Keratinocyte (primary cell): ENCODE results near the gene PAX3. TPM values are rescaled to one million over a fixed set of nuclear protein-coding genes. Genes with fewer than 3 reads are reported as not detected.

Source experiments
- DNase-seq: peaks from one replicate; pipeline ENCODE4 v3.0.0-alpha.2; 2011; ENCODE audit warnings: low read depth, missing footprints, low spot score
- FAIRE-seq: peaks from 2 replicates; lab custom pipeline; 2011; peaks lifted over from hg19 to GRCh38; lab: Jason Lieb, UNC
- H2AFZ ChIP-seq: 2 replicates; pipeline ENCODE4 v1.6.0; 2012; ENCODE audit warnings: low read length, control low read depth, inconsistent platforms; ENCODE audit not compliant: control insufficient read depth
- H3K27ac ChIP-seq: 2 replicates; pipeline ENCODE4 v1.5.1; 2011; ENCODE audit warnings: low read length; ENCODE audit not compliant: control insufficient read depth, insufficient read depth
- H3K27me3 ChIP-seq: 3 replicates; pipeline ENCODE4 v1.6.0; 2011; ENCODE audit warnings: low read length; ENCODE audit not compliant: control insufficient read depth, insufficient read depth; ENCODE audit errors: extremely low read depth
- H3K36me3 ChIP-seq, 2 experiments: 2 replicates in 1 of 2; 3 replicates in 1 of 2; pipeline ENCODE4 v1.5.1; 2011; ENCODE audit warnings: low read length in 2 of 2, mild to moderate bottlenecking in 1 of 2; ENCODE audit not compliant: control insufficient read depth in 2 of 2, insufficient read depth in 2 of 2; ENCODE audit errors: extremely low read depth in 1 of 2
- H3K4me1 ChIP-seq: 3 replicates; pipeline ENCODE4 v1.5.1; 2011; ENCODE audit warnings: low read length; ENCODE audit not compliant: control insufficient read depth, insufficient read depth; ENCODE audit errors: extremely low read depth
- H3K4me2 ChIP-seq: 3 replicates; pipeline ENCODE4 v1.6.0; 2011; ENCODE audit warnings: low read depth, low read length; ENCODE audit not compliant: control insufficient read depth, insufficient read depth; ENCODE audit errors: extremely low read depth
- H3K4me3 ChIP-seq, 3 experiments: fragments of 200-600 bp in 1 of 3; sonication (generic) in 1 of 3; 2 replicates in 2 of 3; 3 replicates in 1 of 3; pipeline ENCODE4 v1.5.1; 2011 to 2016; ENCODE audit warnings: low read length in 3 of 3, mild to moderate bottlenecking in 3 of 3, control low read depth in 2 of 3, inconsistent platforms in 1 of 3, low read depth in 1 of 3, mixed read lengths in 1 of 3, mixed run types in 1 of 3, moderate library complexity in 1 of 3; ENCODE audit not compliant: control insufficient read depth in 2 of 3, insufficient read depth in 2 of 3; ENCODE audit errors: extremely low read depth in 1 of 3
- H3K79me2 ChIP-seq: 2 replicates; pipeline ENCODE4 v1.6.0; 2012; ENCODE audit warnings: low read length; ENCODE audit not compliant: control insufficient read depth, insufficient read depth
- H3K9ac ChIP-seq: 3 replicates; pipeline ENCODE4 v1.6.0; 2011; ENCODE audit warnings: low read length; ENCODE audit not compliant: control insufficient read depth, insufficient read depth; ENCODE audit errors: extremely low read depth
- H3K9me1 ChIP-seq: 3 replicates; pipeline ENCODE4 v1.6.0; 2011; ENCODE audit warnings: low read length; ENCODE audit not compliant: control insufficient read depth, insufficient read depth; ENCODE audit errors: extremely low read depth
- H3K9me3 ChIP-seq: 2 replicates; pipeline ENCODE4 v1.5.1; 2012; ENCODE audit warnings: low read depth, low read length; ENCODE audit not compliant: control insufficient read depth
- H4K20me1 ChIP-seq: 3 replicates; pipeline ENCODE4 v1.6.0; 2011; ENCODE audit warnings: low read length; ENCODE audit not compliant: control insufficient read depth, insufficient read depth; ENCODE audit errors: extremely low read depth
- EZH2 ChIP-seq: IDR thresholded peaks from one replicate; pipeline ENCODE4 v1.6.1; 2012; ENCODE audit warnings: inconsistent platforms, mild to moderate bottlenecking, low read length, moderate library complexity
- dilution Hi-C: fragments of 300-500 bp; cut with MboI; formaldehyde crosslinking; loops from one replicate; pipeline ENCODE4 v1.7.0; 2020; ENCODE audit warnings: low sequenced_read_pairs; ENCODE audit not compliant: extremely low pct_ligation_motif_present
- polyA plus RNA-seq, 5 experiments: library from polyadenylated mRNA; depleted of rRNA in 3 of 5; stranded (reverse) in 3 of 5; stranded (forward) in 1 of 5; unstranded in 1 of 5; fragments of >200 nt; gene quantifications; 1 replicate in 1 of 5; 2 replicates in 3 of 5; 3 replicates in 1 of 5; pipeline versions ENCODE4 v1.2.1 to v1.2.3, GENCODE V29; 2011 to 2012; ENCODE audit warnings: missing spikeins in 2 of 5, low read depth in 1 of 5, low replicate concordance in 1 of 5
- TF ChIP-seq, protein P1 (sequence below), 3 experiments: IDR thresholded peaks in 1 of 3; conservative IDR thresholded peaks in 1 of 3; optimal IDR thresholded peaks in 1 of 3; 2 replicates in 2 of 3; 3 replicates in 1 of 3; pipeline versions ENCODE3 to v1.5.1; 2011; ENCODE audit warnings: low read length in 3 of 3, mild to moderate bottlenecking in 3 of 3, moderate library complexity in 2 of 3, control low read depth in 1 of 3, inconsistent platforms in 1 of 3; ENCODE audit not compliant: insufficient read depth in 2 of 3; ENCODE audit errors: extremely low read depth in 1 of 3

PAX3 gene
- polyA plus RNA-seq, 1 donor (not counting 4 experiments of a cell fraction or from before 2014, with no cell fraction given) = not detected

DNA sequence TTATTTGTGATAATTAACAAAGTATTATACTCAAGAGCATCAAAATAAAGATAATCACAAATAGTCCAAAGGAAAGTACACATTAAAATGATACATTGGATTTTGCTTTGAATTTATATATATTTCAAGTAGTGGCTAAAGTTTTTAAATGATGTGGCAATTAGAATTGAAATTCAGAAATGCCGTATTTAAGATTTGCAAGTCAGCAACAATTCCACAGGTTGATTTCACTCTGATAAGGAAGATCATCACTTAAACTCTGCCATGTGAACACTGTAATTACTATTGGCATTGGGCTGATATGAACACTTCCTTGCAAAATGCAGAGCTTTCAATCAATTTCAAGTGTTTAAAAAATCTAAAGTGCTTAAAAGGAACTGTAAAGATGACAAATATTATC, 39.6 kb upstream of the PAX3 start:
- Histone ChIP-seq H3K9me3 (no peaks in the 10 kb centered on the region), H3K36me3 (no peaks in the 10 kb centered on the region), H3K79me2 (no peaks in the 10 kb centered on the region), H3K9me1 (no peaks in the 10 kb centered on the region), H3K4me3 (no peak overlapping the region), H4K20me1 (no peaks in the 10 kb centered on the region), H2AFZ (no peak overlapping the region), H3K4me2 (no peak overlapping the region), H3K27ac (no peak overlapping the region), H3K9ac (no peak overlapping the region), H3K4me1 (no peaks in the 10 kb centered on the region), H3K27me3 (no peaks in the 10 kb centered on the region)
- dilution Hi-C loops = no loop called here
- TF ChIP-seq, protein P1, sequence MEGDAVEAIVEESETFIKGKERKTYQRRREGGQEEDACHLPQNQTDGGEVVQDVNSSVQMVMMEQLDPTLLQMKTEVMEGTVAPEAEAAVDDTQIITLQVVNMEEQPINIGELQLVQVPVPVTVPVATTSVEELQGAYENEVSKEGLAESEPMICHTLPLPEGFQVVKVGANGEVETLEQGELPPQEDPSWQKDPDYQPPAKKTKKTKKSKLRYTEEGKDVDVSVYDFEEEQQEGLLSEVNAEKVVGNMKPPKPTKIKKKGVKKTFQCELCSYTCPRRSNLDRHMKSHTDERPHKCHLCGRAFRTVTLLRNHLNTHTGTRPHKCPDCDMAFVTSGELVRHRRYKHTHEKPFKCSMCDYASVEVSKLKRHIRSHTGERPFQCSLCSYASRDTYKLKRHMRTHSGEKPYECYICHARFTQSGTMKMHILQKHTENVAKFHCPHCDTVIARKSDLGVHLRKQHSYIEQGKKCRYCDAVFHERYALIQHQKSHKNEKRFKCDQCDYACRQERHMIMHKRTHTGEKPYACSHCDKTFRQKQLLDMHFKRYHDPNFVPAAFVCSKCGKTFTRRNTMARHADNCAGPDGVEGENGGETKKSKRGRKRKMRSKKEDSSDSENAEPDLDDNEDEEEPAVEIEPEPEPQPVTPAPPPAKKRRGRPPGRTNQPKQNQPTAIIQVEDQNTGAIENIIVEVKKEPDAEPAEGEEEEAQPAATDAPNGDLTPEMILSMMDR (optimal IDR thresholded peaks at IDR 0.05 in 1 of 3, IDR thresholded peaks at IDR 0.05 in 1 of 3, conservative IDR thresholded peaks at IDR 0.05 in 1 of 3; ENCODE audit: extremely low read depth in 1 of 3, insufficient read depth in 2 of 3, low read length in 3 of 3) = no peak
- TF ChIP-seq EZH2 = no peak
- no peak for FAIRE-seq
- no peak for DNase-seq

DNA sequence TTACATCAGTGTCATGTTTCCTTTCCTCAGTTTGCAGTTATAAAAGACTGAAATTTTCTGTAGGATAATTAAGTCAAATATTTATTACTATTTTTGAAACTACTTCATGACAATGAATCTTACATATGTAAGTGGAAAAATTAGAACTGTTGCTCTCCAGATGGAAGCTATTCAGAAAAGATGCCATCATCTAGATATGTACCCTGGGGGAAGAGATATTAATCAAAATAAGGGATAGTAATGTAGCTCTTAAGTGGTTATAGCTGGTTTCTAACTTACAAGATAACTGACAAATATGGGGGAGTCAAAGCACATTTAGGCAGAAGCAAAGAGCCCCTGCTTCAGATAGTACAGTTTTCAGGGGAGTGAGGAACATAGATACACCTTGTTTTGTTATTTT, 38.1 kb upstream of the PAX3 start:
- Histone ChIP-seq H3K27me3 (no peaks in the 10 kb centered on the region), H3K4me2 (no peak overlapping the region), H3K9me3 (no peaks in the 10 kb centered on the region), H3K36me3 (no peaks in the 10 kb centered on the region), H3K4me3 (no peak overlapping the region), H3K79me2 (no peaks in the 10 kb centered on the region), H2AFZ (no peak overlapping the region), H3K27ac (no peak overlapping the region), H3K9ac (no peak overlapping the region), H3K4me1 (no peaks in the 10 kb centered on the region), H4K20me1 (no peaks in the 10 kb centered on the region), H3K9me1 (no peaks in the 10 kb centered on the region)
- dilution Hi-C loops = no loop called here
- FAIRE-seq (no peak), DNase-seq (no peak)
- TF ChIP-seq, protein P1 (optimal IDR thresholded peaks at IDR 0.05 in 1 of 3, IDR thresholded peaks at IDR 0.05 in 1 of 3, conservative IDR thresholded peaks at IDR 0.05 in 1 of 3; ENCODE audit: extremely low read depth in 1 of 3, insufficient read depth in 2 of 3, low read length in 3 of 3) = no peak
- no peak for TF ChIP-seq EZH2
